B cell (primary cell): Measurements from ENCODE around the gene TRAM2. TPM values are rescaled to one million over a fixed set of nuclear protein-coding genes. Genes with fewer than 3 reads are reported as not detected.

Source experiments
- ATAC-seq: fragments of 200-7000 bp; cut with Tn5 transposase; one replicate; pipeline ENCODE4 v1.10.0; 2021; ENCODE audit warnings: low read depth, mild to moderate bottlenecking, moderate number of reproducible peaks, moderate library complexity
- CTCF ChIA-PET: fragments of 350-600 bp; sonication (Branson Sonifier 250); formaldehyde crosslinking; loops from one replicate; lab custom pipeline; 2021; ENCODE audit warnings: antibody characterized with exemption, inconsistent platforms; lab: Charles Lee
- POLR2A ChIA-PET: fragments of 350-600 bp; sonication (Branson Sonifier 250); formaldehyde crosslinking; loops from one replicate; lab custom pipeline; 2021; ENCODE audit warnings: antibody characterized with exemption; lab: Charles Lee
- DNase-seq: peaks from one replicate; pipeline ENCODE4 v3.0.0; 2013
- H2AFZ ChIP-seq: 2 replicates; pipeline ENCODE4 v1.6.1; 2012; ENCODE audit warnings: mild to moderate bottlenecking, low read depth, low read length; ENCODE audit not compliant: insufficient read depth, poor library complexity, severe bottlenecking
- H3K27ac ChIP-seq, 2 donors: 1 replicate in 1 of 2; 2 replicates in 1 of 2; pipeline ENCODE4 v1.5.1; 2012 to 2013; ENCODE audit warnings: low read length in 2 of 2, mild to moderate bottlenecking in 2 of 2, moderate library complexity in 1 of 2
- H3K27me3 ChIP-seq, 4 experiments: fragments of 200-600 bp in 1 of 4; sonication (generic) in 1 of 4; replicated peaks in 1 of 4; 1 replicate in 2 of 4; 2 replicates in 2 of 4; pipeline versions ENCODE4 v1.6.1 to v1.7.0; 2013 to 2016; ENCODE audit warnings: low read length in 3 of 4, mild to moderate bottlenecking in 2 of 4, mixed read lengths in 1 of 4, moderate library complexity in 1 of 4; ENCODE audit not compliant: insufficient read depth in 4 of 4, control insufficient read depth in 3 of 4; ENCODE audit errors: control extremely low read depth in 1 of 4
- H3K36me3 ChIP-seq, 2 experiments: replicated peaks in 1 of 2; 1 replicate in 1 of 2; 2 replicates in 1 of 2; pipeline versions ENCODE4 v1.6.1 to v1.7.1; 2013; ENCODE audit warnings: low read length in 1 of 2; ENCODE audit not compliant: insufficient read depth in 2 of 2, control insufficient read depth in 1 of 2; ENCODE audit errors: control extremely low read depth in 1 of 2, extremely low read depth in 1 of 2
- H3K4me1 ChIP-seq, 2 donors: fragments of 200-600 bp in 1 of 2; sonication (generic) in 1 of 2; 1 replicate in 1 of 2; 2 replicates in 1 of 2; pipeline versions ENCODE4 v1.5.1 to v1.6.1; 2013 to 2017; ENCODE audit warnings: low read length in 2 of 2; ENCODE audit not compliant: control insufficient read depth in 2 of 2, insufficient read depth in 2 of 2
- H3K4me2 ChIP-seq: replicated peaks from 2 replicates; pipeline ENCODE3; 2012; ENCODE audit warnings: mild to moderate bottlenecking, low read depth, low read length; ENCODE audit not compliant: poor library complexity, severe bottlenecking
- H3K4me3 ChIP-seq, 5 experiments: fragments of 200-600 bp in 1 of 5; sonication (generic) in 1 of 5; 1 replicate in 3 of 5; 2 replicates in 2 of 5; pipeline versions ENCODE4 v1.5.1 to v1.7.0; 2011 to 2016; ENCODE audit warnings: low read length in 4 of 5, mild to moderate bottlenecking in 4 of 5, low read depth in 2 of 5, control low read depth in 1 of 5, moderate library complexity in 1 of 5; ENCODE audit not compliant: insufficient read depth in 1 of 5; ENCODE audit errors: control extremely low read depth in 1 of 5, extremely low read depth in 1 of 5
- H3K79me2 ChIP-seq: fragments of 200-600 bp; sonication (generic); one replicate; pipeline ENCODE4 v1.6.0; 2016; ENCODE audit warnings: low read length; ENCODE audit not compliant: control insufficient read depth, insufficient read depth
- H3K9ac ChIP-seq: fragments of 200-600 bp; sonication (generic); 2 replicates; pipeline ENCODE4 v1.6.1; 2017; ENCODE audit warnings: mild to moderate bottlenecking, low read length, moderate library complexity
- H3K9me3 ChIP-seq, 3 donors: one replicate each; pipeline versions ENCODE4 v1.6.1 to v1.7.1; 2013; ENCODE audit warnings: low read length in 2 of 3; ENCODE audit not compliant: control insufficient read depth in 2 of 3, insufficient read depth in 1 of 3; ENCODE audit errors: control extremely low read depth in 1 of 3
- H4K20me1 ChIP-seq: 2 replicates; pipeline ENCODE4 v1.6.0; 2012; ENCODE audit warnings: mild to moderate bottlenecking, low read length; ENCODE audit not compliant: insufficient read depth, control insufficient read depth, poor library complexity, severe bottlenecking
- H3K27ac Mint-ChIP-seq: one replicate; pipeline ENCODE4 v1.8.0; 2021; ENCODE audit warnings: mixed read lengths
- H3K27me3 Mint-ChIP-seq: one replicate; pipeline ENCODE4 v1.8.0; 2021; ENCODE audit warnings: mixed read lengths
- H3K4me1 Mint-ChIP-seq: one replicate; pipeline ENCODE4 v1.8.0; 2021; ENCODE audit warnings: mixed read lengths
- H3K4me3 Mint-ChIP-seq: one replicate; pipeline ENCODE4 v1.8.0; 2021; ENCODE audit warnings: mixed read lengths
- H3K9me3 Mint-ChIP-seq: one replicate; pipeline ENCODE4 v1.8.0; 2022; ENCODE audit warnings: mixed read lengths; ENCODE audit not compliant: insufficient read depth
- CTCF ChIP-seq: fragments of 200-600 bp; IDR thresholded peaks from one replicate; pipeline ENCODE4 v1.8.0; 2022; ENCODE audit warnings: antibody characterized with exemption, mild to moderate bottlenecking
- EZH2 ChIP-seq: IDR thresholded peaks from 2 replicates; pipeline ENCODE4 v1.6.1; 2012; ENCODE audit warnings: borderline replicate concordance, low read depth, mild to moderate bottlenecking, moderate library complexity, low read length; ENCODE audit not compliant: insufficient read depth, poor library complexity, severe bottlenecking
- WGBS: methylation state at CpG from one replicate; pipeline ENCODE4 v1.1.5; 2013; ENCODE audit warnings: missing lambda C conversion rate; ENCODE audit not compliant: insufficient coverage; 5-methylcytosine and 5-hydroxymethylcytosine counted together
- intact Hi-C: fragments of 100-400 bp; cut with micrococcal nuclease; formaldehyde crosslinking; loops from one replicate; pipeline ENCODE4 v1.10.0; 2022
- polyA plus RNA-seq: library from polyadenylated mRNA; depleted of rRNA; stranded (reverse); fragments of >200 nt; gene quantifications from 2 replicates; pipeline ENCODE4 v1.2.3, GENCODE V29; 2012
- total RNA-seq, 2 donors: library from RNA; stranded (reverse); fragments of 120-200 nt in 1 of 2; gene quantifications; 1 replicate in 1 of 2; 2 replicates in 1 of 2; pipeline versions ENCODE4 v1.2.3 to v1.2.4, GENCODE V29; 2013 to 2022

TRAM2 gene
- total and polyA plus RNA-seq, 2 donors (not counting 1 experiment from before 2014, with no cell fraction given), result 9.0 to 13.3 TPM

GRCh38 chr6:52546678-52547077, 30.2 kb downstream of the TRAM2 start:
- ATAC-seq, result no peak
- POLR2A ChIA-PET, result no interaction called here
- no peaks in the 10 kb centered on the region for H3K9me3 Mint-ChIP-seq
- Histone ChIP-seq H3K4me3 (no peak overlapping the region), H3K9ac (no peak overlapping the region), H3K27me3 (no peaks in the 10 kb centered on the region), H3K79me2 (peaks cover 34% of the 10 kb centered on the region), H3K4me2 (no peak overlapping the region), H3K27ac (no peak overlapping the region), H2AFZ (no peak overlapping the region), H4K20me1 (peaks cover 17% of the 10 kb centered on the region), H3K36me3 (peaks cover 0 to 4% of the 10 kb centered on the region in 2 experiments), H3K9me3 (no peaks in the 10 kb centered on the region), H3K4me1 (peaks cover 0 to 8% of the 10 kb centered on the region in 2 donors)
- DNase-seq, result no peak
- H3K4me3 Mint-ChIP-seq, result no peak overlapping the region
- TF ChIP-seq CTCF, result no peak
- TF ChIP-seq EZH2, result no peak
- H3K27me3 Mint-ChIP-seq, result no peaks in the 10 kb centered on the region
- WGBS, result 56% methylated on average over 3 of the region's 3 CpGs
- CTCF ChIA-PET, result no interaction called here
- H3K4me1 Mint-ChIP-seq, result peaks cover 45% of the 10 kb centered on the region
- no peak overlapping the region for H3K27ac Mint-ChIP-seq
- intact Hi-C loops, result no loop called here

- H3K4me3 ChIP-seq, result no peak overlapping the region
- no peak overlapping the region for H3K9ac ChIP-seq
- peaks cover 34% of the 10 kb centered on the region for H3K79me2 ChIP-seq
- peaks cover 17% of the 10 kb centered on the region for H4K20me1 ChIP-seq
- WGBS, result 64% methylated on average over 1 of the region's 1 CpG
- no peak overlapping the region for H3K4me3 Mint-ChIP-seq
- TF ChIP-seq EZH2 (no peak), CTCF (no peak)
- H3K27ac Mint-ChIP-seq, result no peak overlapping the region
- ChIA-PET POLR2A (no interaction called here), CTCF (no interaction called here)
- no peak overlapping the region for H2AFZ ChIP-seq
- no peaks in the 10 kb centered on the region for H3K27me3 ChIP-seq
- no peaks in the 10 kb centered on the region for H3K9me3 ChIP-seq
- H3K36me3 ChIP-seq, result peaks cover 0 to 4% of the 10 kb centered on the region in 2 experiments
- no peak overlapping the region for H3K4me2 ChIP-seq
- H3K27me3 Mint-ChIP-seq, result no peaks in the 10 kb centered on the region
- ATAC-seq (no peak), DNase-seq (no peak)
- peaks cover 0 to 4% of the 10 kb centered on the region in 2 donors for H3K4me1 ChIP-seq
- H3K9me3 Mint-ChIP-seq, result no peaks in the 10 kb centered on the region
- intact Hi-C loops, result no loop called here
- no peak overlapping the region for H3K27ac ChIP-seq
- peaks cover 42% of the 10 kb centered on the region for H3K4me1 Mint-ChIP-seq
Observed at GRCh38 chr6:52546192-52546591, 30.7 kb downstream of the TRAM2 start.
